GM21515 (cell line): ENCODE data around the gene ADCY2.
"Not testable (repeated sequence)": the region's sequence is repeated elsewhere in the genome, so short reads cannot be mapped to it uniquely, and the experiment has no call there.

Experiments used
- ATAC-seq: cut with Tn5 transposase; IDR thresholded peaks from one replicate; pipeline ENCODE4 v1.9.1; 2021; ENCODE audit not compliant: unreplicated experiment

ADCY2 gene

DNA sequence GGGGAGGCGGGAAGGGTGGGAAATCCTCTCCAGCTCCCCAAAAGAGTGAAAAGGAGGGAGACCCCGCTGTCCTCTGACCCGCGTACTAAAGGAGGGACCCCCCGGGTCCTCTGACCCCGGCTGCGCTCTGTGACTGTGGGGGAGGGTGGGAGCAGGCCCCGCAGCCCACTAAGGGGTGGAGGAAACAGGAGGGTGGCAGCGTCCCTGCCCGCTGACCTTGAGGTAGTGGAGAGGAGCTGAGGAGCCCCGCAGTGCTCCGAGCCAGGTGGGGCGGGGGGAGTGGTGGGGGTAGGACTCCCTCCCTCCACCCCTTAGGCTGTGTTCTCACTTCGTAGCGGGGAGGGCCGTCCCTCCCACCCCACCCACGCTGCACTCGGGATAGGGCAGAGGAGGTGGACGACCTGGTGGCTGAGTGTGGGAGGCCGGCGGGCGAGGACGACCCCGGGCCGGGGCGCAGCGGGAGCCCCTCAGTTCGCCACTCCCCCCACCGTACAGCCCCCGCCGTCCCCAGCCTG is 449 bp upstream of the ADCY2 start:
- ATAC-seq: no peak

- ATAC-seq: no peak
Measured at GRCh38 chr5:7396713-7397454, 946 bp downstream of the ADCY2 start.

DNA sequence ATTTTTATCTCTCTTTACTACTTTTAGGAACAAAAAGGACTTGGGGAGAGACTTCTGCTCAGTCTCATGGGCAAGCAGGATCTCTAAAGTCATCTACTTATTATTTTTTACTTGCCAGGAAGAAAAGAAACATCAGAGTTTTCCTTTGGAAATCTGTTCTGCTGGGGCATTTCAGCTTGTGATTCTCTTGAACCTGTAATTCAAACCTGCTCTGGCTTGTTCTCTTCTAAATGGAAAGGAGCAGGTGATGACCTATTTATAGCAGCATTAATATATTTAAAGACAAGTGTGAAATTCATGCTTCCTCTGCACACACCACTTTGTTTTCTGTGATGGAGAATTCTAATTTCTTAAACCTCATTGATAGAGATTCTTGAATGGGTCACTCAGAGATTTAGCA is 2.0 kb downstream of the ADCY2 start:
- no peak for ATAC-seq

DNA sequence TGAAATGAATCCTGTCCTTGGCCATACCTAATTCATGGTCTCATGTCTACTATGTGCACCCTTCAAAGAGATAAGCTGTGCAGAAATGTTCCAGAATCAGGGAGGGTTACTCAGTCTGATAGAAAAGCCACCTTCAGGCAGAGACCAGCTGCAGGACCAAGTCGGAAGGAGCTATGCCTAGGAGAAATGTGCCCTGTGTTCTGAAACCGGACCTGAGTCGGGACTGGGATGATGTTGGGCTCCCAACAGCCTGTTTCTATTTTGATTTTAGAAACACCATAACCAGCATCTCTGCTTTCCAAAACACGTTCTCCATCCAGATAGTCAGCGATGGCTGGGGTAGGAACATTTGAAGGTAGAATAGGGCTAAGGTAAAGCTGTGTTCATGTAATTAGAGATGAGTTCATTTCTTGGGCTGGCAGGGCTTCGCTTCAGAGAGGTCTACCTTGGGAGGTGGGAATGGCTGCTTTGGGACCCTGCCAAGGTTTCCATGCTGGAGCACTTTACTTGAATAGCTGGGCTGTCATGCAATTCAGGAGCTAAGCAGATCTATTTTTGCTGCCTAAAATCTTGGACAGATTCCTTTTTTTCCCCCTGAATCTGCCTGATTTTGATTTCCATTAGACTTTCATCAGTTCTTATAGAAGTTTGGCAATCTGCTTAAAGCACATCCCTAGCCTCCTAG is 2.8 kb downstream of the ADCY2 start:
- no peak for ATAC-seq

DNA sequence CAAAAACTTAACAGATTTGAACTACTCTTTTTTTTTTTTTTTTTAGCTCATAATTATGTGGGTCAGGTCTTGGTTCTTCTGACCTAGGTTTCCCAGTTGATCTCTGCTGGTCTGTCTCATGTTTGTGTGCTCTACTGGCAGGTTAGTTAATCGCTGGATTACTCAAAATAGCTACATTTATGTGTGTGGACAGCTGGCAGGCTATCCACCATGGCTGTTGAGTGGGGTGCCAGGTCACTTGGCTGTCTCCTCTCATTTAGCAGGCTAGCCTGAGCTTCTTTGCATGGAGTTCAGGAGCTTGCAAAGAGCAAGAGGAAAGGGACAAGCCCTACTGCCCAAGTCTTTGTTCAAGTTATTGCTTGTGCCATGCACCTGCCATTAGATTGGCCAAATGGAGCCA is 9.3 kb downstream of the ADCY2 start:
- ATAC-seq: no peak

- no peak for ATAC-seq
Measured at GRCh38 chr5:7410936-7411511, 15.1 kb downstream of the ADCY2 start.

DNA sequence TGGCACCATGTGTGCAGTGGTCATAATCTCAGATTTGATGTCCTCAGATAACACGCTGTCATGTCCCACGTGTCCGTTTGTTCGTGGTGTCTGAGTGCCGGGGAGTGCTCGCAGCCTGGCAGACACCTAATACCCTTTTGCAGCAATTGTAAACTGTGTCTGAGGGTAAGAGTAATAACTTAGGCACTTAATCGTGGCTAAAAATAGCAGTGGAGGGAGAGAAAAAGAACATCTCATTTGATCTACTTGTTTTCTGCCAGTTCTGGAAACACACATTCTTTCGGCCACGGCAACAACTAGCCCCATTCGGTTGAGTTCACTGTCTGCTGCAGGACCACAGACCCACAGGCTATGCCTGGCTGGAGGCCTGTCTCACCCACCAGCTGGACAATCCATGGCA is 16.5 kb downstream of the ADCY2 start:
- no peak for ATAC-seq

GRCh38 chr5:7415123-7415522 is 19.2 kb downstream of the ADCY2 start:
- no peak for ATAC-seq

- no peak for ATAC-seq
Measured at GRCh38 chr5:7415587-7416535, 19.9 kb downstream of the ADCY2 start.

DNA sequence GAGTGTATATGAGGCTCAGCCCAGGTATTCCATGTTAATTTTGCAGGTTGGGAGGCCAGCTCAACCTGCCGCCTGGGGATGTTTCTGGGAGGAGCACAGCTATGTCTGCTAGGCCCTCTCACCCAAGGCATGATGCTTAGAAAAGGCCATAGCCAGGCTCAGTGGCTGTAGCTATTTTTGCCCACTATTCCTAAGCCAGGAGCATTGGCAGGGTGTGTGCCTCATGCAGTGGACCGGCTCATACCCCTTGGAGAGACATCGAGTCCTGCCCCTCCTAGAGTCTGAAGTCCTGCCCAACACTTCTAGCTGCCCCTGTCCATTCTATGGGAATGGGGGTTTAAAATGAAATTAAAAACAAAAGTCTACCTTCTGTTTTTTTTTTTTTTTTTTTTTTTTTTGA is 22.3 kb downstream of the ADCY2 start:
- ATAC-seq: no peak

- ATAC-seq: no peak
Measured at GRCh38 chr5:7419367-7419766, 23.4 kb downstream of the ADCY2 start.

DNA sequence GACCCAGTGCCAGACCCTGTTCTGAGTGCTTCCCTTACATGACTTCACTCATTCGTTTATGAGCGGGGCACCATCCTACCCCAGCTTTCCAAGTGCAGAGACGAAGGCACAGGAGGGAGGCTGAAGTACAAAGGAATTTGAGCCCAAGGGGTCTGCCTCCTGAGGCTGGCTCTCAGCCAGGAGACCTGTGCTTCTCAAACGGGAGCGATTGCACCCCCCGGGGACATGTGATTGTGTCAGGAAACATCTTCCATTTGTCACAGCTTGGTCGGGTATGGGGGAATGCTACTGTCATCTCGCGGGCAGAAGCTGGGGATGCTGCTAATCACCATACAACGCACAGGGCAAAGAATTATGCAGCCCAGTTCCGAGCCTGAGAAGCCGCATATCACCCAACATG is 23.9 kb downstream of the ADCY2 start:
- ATAC-seq: no peak

DNA sequence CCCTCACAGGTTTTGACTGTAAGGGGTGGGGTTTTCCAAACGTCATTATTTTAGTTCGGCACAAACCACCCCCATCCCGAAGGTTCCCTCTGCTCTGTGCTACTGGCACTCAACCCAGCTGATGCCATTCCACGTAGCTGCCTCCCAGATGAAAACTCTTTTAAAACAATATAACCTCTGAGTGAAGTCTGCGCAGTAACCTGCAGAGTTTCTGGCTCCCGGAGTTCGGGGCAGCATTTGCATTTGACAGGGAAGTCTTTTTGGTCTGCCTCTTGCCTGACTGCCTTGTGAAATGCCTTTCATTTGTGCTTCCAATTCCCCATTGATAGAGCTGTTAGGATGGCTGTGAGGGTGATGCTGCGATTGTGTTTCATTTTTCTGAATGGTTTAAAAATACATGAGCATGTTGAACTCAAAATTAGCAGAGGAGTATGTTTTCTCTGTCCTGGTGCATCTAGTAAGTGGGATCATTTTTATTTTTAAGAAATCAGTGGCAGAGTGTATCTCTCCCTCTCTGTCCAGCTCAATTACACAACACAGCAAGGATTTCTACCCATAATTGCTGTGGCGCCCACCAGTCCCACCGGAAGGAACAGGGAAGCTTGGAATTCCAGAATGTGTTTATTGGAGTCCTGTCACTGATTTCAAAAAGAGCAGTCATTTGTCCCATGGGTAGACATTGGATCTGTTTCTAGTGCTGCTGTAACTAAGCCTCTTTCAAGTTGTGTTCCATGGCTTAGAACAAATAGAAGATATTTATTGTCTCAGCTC is 24.8 kb downstream of the ADCY2 start:
- ATAC-seq: no peak

DNA sequence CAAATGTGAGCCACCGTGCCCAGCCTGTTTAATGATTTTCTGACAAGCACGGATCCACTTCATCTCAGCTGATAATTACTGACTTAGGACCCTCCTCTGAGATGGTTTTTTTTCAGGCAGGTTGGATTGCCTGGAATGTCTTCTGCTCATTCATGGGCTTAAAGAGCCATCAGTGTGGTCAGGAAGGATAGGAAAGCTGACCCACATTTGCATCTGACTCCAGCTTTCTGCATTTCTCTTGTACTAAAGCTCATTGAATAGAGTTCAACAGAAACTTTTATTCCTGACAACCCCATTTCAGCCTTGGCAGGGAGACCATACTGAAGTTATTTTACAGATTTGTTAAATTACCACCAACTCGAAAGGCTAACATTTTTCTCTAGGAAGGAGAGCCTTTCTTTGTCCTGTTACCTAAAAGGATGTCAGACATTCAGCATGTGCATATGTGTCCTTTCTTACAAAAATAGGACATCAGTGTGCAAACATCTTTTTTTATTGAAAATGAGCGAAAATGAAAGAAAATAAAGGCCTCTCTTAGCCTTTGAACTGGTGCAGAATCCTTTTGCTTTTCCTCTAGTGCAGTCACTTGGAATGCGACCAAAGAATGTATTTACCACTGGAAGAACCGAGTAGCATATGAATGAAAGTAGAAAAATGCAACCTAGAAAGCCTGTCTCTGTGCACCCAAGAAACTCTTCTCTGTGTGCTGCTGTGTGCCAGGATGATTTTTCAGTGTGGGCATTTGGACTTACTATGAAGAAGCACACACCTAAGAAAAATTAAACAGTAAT is 26.6 kb downstream of the ADCY2 start:
- no peak for ATAC-seq

GRCh38 chr5:7423231-7423630 is 27.3 kb downstream of the ADCY2 start:
- ATAC-seq: not testable (repeated sequence)

GRCh38 chr5:7425830-7426229 is 29.9 kb downstream of the ADCY2 start:
- ATAC-seq: no peak

GRCh38 chr5:7426284-7426683 is 30.3 kb downstream of the ADCY2 start:
- no peak for ATAC-seq

DNA sequence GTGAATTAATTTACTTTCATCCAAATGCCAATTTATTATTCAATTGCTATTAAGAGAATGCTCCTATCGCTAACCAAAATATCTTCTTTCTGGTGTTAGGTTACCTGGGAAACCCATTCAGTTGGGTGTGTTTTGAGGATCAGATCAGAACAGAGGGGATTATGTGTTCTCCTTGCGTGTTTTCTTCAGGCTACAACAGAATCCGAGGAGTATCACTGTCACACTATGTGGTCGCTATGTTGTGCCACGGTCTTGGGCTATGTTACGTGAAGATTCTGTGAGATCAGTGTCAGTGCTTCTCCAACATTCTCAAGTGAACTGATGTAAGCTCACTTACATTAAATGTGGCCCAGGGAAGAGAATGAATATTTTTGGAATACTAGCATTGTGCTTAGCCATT is 39.0 kb downstream of the ADCY2 start:
- no peak for ATAC-seq

GRCh38 chr5:7435503-7435902 is 39.6 kb downstream of the ADCY2 start:
- ATAC-seq: no peak

DNA sequence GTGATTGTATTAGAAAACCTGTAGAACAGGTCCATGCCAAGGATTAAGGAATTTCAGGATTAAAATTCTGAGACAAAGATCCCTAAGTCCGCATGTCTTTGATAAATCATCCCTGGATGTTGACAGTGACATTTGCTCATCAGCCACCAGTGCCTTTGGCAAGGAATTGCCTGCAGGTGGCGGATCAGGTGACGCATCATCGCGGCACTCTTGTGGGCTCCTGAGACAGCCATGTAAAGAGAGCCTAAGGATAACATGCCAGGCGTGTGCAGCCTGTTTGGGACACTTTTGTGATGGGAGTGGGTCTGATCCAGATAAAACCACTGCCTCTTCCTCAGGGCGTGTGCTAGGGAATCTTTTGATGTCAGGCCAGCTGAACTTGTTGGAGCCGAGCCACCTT is 40.6 kb downstream of the ADCY2 start:
- ATAC-seq: no peak
